GM12878 (cell line): Measurements from ENCODE around the gene XRN2.

Source experiments
- CTCF ChIP-seq, 3 experiments: IDR thresholded peaks in 2 of 3; conservative IDR thresholded peaks in 1 of 3; 2 replicates each; pipeline ENCODE4 v1.5.1; 2011; ENCODE audit warnings: low read depth in 3 of 3, low read length in 3 of 3, mild to moderate bottlenecking in 3 of 3, control low read depth in 2 of 3, moderate library complexity in 2 of 3, inconsistent platforms in 1 of 3, mixed read lengths in 1 of 3; ENCODE audit not compliant: control insufficient read depth in 2 of 3, insufficient read depth in 1 of 3; ENCODE audit errors: extremely low read depth in 1 of 3
- E2F4 ChIP-seq: IDR thresholded peaks from 2 replicates; pipeline ENCODE4 v1.6.1; 2012; ENCODE audit warnings: low read depth, low read length, improper control_type of control experiment
- EED ChIP-seq: sonication (generic); IDR thresholded peaks from 2 replicates; pipeline ENCODE4 v1.6.1; 2016; ENCODE audit warnings: antibody characterized with exemption, low read depth
- FOXM1 ChIP-seq: IDR thresholded peaks from 2 replicates; pipeline ENCODE4 v1.6.1; 2012; ENCODE audit warnings: low read depth, mild to moderate bottlenecking, inconsistent platforms, low read length, moderate library complexity
- POLR2A ChIP-seq: IDR thresholded peaks from 2 replicates; pipeline ENCODE4 v1.6.1; 2011; ENCODE audit warnings: low read depth, mild to moderate bottlenecking, low read length
- RAD21 ChIP-seq: IDR thresholded peaks from 2 replicates; pipeline ENCODE4 v1.6.1; 2011; ENCODE audit warnings: mild to moderate bottlenecking, low read depth, low read length, moderate library complexity; ENCODE audit not compliant: insufficient read depth
- ZBTB11 ChIP-seq: fragments of 450-650 bp; formaldehyde crosslinking; IDR thresholded peaks from 2 replicates; pipeline ENCODE4 v1.5.0; 2022; ENCODE audit warnings: mild to moderate bottlenecking, missing genetic modification characterization
- ZNF274 ChIP-seq: IDR thresholded peaks from one replicate; pipeline ENCODE4 v1.8.0; 2011; ENCODE audit not compliant: insufficient read length, insufficient read depth
- TF ChIP-seq, protein P1 (sequence below): IDR thresholded peaks from 2 replicates; pipeline ENCODE4 v1.6.1; 2012; ENCODE audit warnings: mild to moderate bottlenecking, low read depth, low read length

DNA sequence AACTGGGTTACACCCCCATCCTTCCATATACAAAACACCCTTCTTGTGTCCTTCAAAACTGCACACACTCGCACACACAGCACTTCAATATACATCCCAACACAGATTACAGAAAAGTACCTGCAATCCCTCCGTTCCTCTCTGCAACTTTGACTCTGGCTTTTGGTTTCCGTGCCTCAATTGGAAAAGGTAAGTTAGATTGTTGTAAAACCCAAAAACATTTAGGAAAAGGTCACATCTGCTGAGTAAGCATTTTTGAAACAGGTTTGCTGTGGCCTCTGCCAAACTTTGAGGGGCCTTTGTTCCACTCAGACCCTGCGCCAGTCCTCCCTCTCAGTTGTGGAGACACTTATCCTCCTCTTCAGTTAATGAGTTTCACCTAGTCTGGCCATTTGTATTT lies 90.0 kb downstream of the XRN2 start:
- TF ChIP-seq FOXM1 (no peak), EED (no peak), RAD21 (no peak), ZBTB11 (CRISPR knock-in tag) (no peak), E2F4 (no peak), CTCF (IDR thresholded peaks at IDR 0.05 in 2 of 3, conservative IDR thresholded peaks at IDR 0.05 in 1 of 3; ENCODE audit: control insufficient read depth in 2 of 3, extremely low read depth in 1 of 3, insufficient read depth in 1 of 3, low read depth in 3 of 3, low read length in 3 of 3) (no peak), ZNF274 (no peak), POLR2A (no peak)
- TF ChIP-seq, protein P1, sequence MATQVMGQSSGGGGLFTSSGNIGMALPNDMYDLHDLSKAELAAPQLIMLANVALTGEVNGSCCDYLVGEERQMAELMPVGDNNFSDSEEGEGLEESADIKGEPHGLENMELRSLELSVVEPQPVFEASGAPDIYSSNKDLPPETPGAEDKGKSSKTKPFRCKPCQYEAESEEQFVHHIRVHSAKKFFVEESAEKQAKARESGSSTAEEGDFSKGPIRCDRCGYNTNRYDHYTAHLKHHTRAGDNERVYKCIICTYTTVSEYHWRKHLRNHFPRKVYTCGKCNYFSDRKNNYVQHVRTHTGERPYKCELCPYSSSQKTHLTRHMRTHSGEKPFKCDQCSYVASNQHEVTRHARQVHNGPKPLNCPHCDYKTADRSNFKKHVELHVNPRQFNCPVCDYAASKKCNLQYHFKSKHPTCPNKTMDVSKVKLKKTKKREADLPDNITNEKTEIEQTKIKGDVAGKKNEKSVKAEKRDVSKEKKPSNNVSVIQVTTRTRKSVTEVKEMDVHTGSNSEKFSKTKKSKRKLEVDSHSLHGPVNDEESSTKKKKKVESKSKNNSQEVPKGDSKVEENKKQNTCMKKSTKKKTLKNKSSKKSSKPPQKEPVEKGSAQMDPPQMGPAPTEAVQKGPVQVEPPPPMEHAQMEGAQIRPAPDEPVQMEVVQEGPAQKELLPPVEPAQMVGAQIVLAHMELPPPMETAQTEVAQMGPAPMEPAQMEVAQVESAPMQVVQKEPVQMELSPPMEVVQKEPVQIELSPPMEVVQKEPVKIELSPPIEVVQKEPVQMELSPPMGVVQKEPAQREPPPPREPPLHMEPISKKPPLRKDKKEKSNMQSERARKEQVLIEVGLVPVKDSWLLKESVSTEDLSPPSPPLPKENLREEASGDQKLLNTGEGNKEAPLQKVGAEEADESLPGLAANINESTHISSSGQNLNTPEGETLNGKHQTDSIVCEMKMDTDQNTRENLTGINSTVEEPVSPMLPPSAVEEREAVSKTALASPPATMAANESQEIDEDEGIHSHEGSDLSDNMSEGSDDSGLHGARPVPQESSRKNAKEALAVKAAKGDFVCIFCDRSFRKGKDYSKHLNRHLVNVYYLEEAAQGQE = no peak
